GM23338 (cell line): ENCODE data around the gene HSBP1. TPM values are rescaled to one million over a fixed set of nuclear protein-coding genes. Genes with fewer than 3 reads are reported as not detected.

Source experiments
- ATAC-seq: fragments of 200-7000 bp; cut with Tn5 transposase; 3 replicates; pipeline ENCODE4 v1.9.1; 2020
- DNase-seq: peaks from one replicate; pipeline ENCODE4 v3.0.0-alpha.2; 2015; ENCODE audit warnings: low spot score
- H2AFZ ChIP-seq: fragments of 200-600 bp; sonication (generic); 2 replicates; pipeline ENCODE4 v1.8.0; 2016; ENCODE audit warnings: antibody characterized with exemption, mild to moderate bottlenecking, moderate library complexity
- H3F3A ChIP-seq: fragments of 200-600 bp; sonication (generic); replicated peaks from 2 replicates; pipeline ENCODE4 v1.8.0; 2017; ENCODE audit warnings: antibody characterized with exemption, mixed run types, low read depth
- H3K27ac ChIP-seq: fragments of 200-600 bp; sonication (generic); 2 replicates; pipeline ENCODE4 v1.6.1; 2016; ENCODE audit warnings: low read depth
- H3K27me3 ChIP-seq: fragments of 200-600 bp; sonication (generic); 2 replicates; pipeline ENCODE4 v1.8.0; 2016; ENCODE audit warnings: mild to moderate bottlenecking, mixed run types, moderate library complexity; ENCODE audit not compliant: insufficient read depth
- H3K36me3 ChIP-seq: fragments of 200-600 bp; sonication (generic); 2 replicates; pipeline ENCODE4 v1.8.0; 2016; ENCODE audit warnings: mild to moderate bottlenecking; ENCODE audit not compliant: insufficient read depth
- H3K4me1 ChIP-seq: fragments of 200-600 bp; sonication (generic); 2 replicates; pipeline ENCODE4 v1.8.0; 2016; ENCODE audit warnings: mild to moderate bottlenecking, moderate library complexity; ENCODE audit not compliant: insufficient read depth
- H3K4me2 ChIP-seq: fragments of 200-600 bp; sonication (generic); 2 replicates; pipeline ENCODE4 v1.7.1; 2017; ENCODE audit warnings: mixed run types
- H3K4me3 ChIP-seq: fragments of 200-600 bp; sonication (generic); 2 replicates; pipeline ENCODE4 v1.6.1; 2016; ENCODE audit warnings: mixed run types
- H3K79me2 ChIP-seq: fragments of 200-600 bp; sonication (generic); replicated peaks from 2 replicates; pipeline ENCODE4 v1.8.0; 2017; ENCODE audit warnings: mild to moderate bottlenecking; ENCODE audit not compliant: insufficient read depth
- H3K9me2 ChIP-seq: fragments of 200-600 bp; sonication (generic); 2 replicates; pipeline ENCODE4 v1.8.0; 2017; ENCODE audit not compliant: insufficient read depth
- H4K20me1 ChIP-seq: fragments of 200-600 bp; sonication (generic); replicated peaks from 2 replicates; pipeline ENCODE4 v1.8.0; 2017; ENCODE audit warnings: mild to moderate bottlenecking; ENCODE audit not compliant: insufficient read depth
- H3K27ac Mint-ChIP-seq: 2 replicates; pipeline ENCODE4 v1.8.0; 2020; ENCODE audit warnings: inconsistent platforms, mild to moderate bottlenecking, moderate library complexity, mixed read lengths
- H3K27me3 Mint-ChIP-seq: 3 replicates; pipeline ENCODE4 v1.8.0; 2022; ENCODE audit warnings: low read depth, mild to moderate bottlenecking, moderate library complexity, mixed read lengths, inconsistent platforms; ENCODE audit not compliant: insufficient read depth, poor library complexity
- H3K36me3 Mint-ChIP-seq: 3 replicates; pipeline ENCODE4 v1.8.0; 2021; ENCODE audit warnings: low read depth, mild to moderate bottlenecking, inconsistent platforms, moderate library complexity, mixed read lengths
- H3K4me1 Mint-ChIP-seq: 3 replicates; pipeline ENCODE4 v1.8.0; 2020; ENCODE audit warnings: mild to moderate bottlenecking, inconsistent platforms, mixed read lengths
- H3K4me3 Mint-ChIP-seq: 3 replicates; pipeline ENCODE4 v1.8.0; 2021; ENCODE audit warnings: moderate library complexity, mild to moderate bottlenecking, inconsistent platforms, mixed read lengths
- H3K9me3 Mint-ChIP-seq: 3 replicates; pipeline ENCODE4 v1.8.0; 2020; ENCODE audit warnings: moderate library complexity, mild to moderate bottlenecking, inconsistent platforms, mixed read lengths
- CTCF ChIP-seq, 2 experiments: fragments of 200-600 bp in 1 of 2; sonication (generic) in 1 of 2; conservative IDR thresholded peaks; 2 replicates each; pipeline versions ENCODE4 v1.5.1 to v1.6.1; 2016 to 2017; ENCODE audit warnings: antibody characterized with exemption in 2 of 2, low read depth in 2 of 2, mild to moderate bottlenecking in 2 of 2, moderate library complexity in 1 of 2
- ETS1 ChIP-seq: IDR thresholded peaks from 2 replicates; pipeline ENCODE4 v1.6.1; 2016; ENCODE audit warnings: antibody characterized with exemption
- EZH2 ChIP-seq: fragments of 200-600 bp; sonication (generic); IDR thresholded peaks from one replicate; pipeline ENCODE4 v1.8.0; 2017; ENCODE audit warnings: antibody characterized with exemption, mild to moderate bottlenecking, low read depth; ENCODE audit not compliant: unreplicated experiment
- EZH2phosphoT487 ChIP-seq: fragments of 200-600 bp; sonication (generic); IDR thresholded peaks from one replicate; pipeline ENCODE4 v1.8.1; 2018; ENCODE audit warnings: antibody characterized with exemption; ENCODE audit not compliant: unreplicated experiment
- NANOG ChIP-seq: IDR thresholded peaks from 2 replicates; pipeline ENCODE4 v1.6.1; 2016; ENCODE audit warnings: antibody characterized with exemption, borderline replicate concordance
- POLR2AphosphoS5 ChIP-seq: IDR thresholded peaks from 2 replicates; pipeline ENCODE4 v1.6.1; 2016; ENCODE audit warnings: antibody characterized with exemption, low read depth
- STAT1 ChIP-seq: IDR thresholded peaks from one replicate; pipeline ENCODE4 v1.6.1; 2016; ENCODE audit warnings: antibody characterized with exemption; ENCODE audit not compliant: unreplicated experiment
- ZNF114 ChIP-seq: fragments of 250-450 bp; sonication (Bioruptor Pico); IDR thresholded peaks from 2 replicates; pipeline ENCODE4 v1.5.0; 2020; ENCODE audit warnings: mild to moderate bottlenecking, moderate library complexity
- ZNF331 ChIP-seq: fragments of 250-450 bp; sonication (Bioruptor Pico); IDR thresholded peaks from 2 replicates; pipeline ENCODE4 v1.5.0; 2020; ENCODE audit warnings: low read depth, mild to moderate bottlenecking, moderate library complexity
- polyA plus RNA-seq: library from polyadenylated mRNA; unstranded; fragments of >200 nt; fragmentation: Nextera tagmentation; extraction: Ambion mirVana; gene quantifications from 2 replicates; pipeline ENCODE4 v1.2.1, GENCODE V29; 2016
- total RNA-seq: library from RNA; depleted of rRNA; stranded (reverse); fragments of >200 nt; shearing (Covaris generic); gene quantifications from 2 replicates; pipeline ENCODE4 v1.2.3, GENCODE V29; 2014
- TF ChIP-seq, protein P1 (sequence below): fragments of 250-450 bp; sonication (Bioruptor Pico); IDR thresholded peaks from 2 replicates; pipeline ENCODE4 v1.5.0; 2020; ENCODE audit warnings: mild to moderate bottlenecking, moderate library complexity

Gene HSBP1
- total and polyA plus RNA-seq, 2 experiments from 2014 or later: 71.0 to 817 TPM

GRCh38 chr16:83849421-83849820 lies 41.6 kb downstream of the HSBP1 start:
- DNase-seq: no peak
- peak overlapping the region; percentile 28; the same call in 1 of the 2 replicates for H3K4me2 ChIP-seq
- H3F3A ChIP-seq: no peaks in the 10 kb centered on the region
- H3K9me3 Mint-ChIP-seq: no peaks in the 10 kb centered on the region
- no peaks in the 10 kb centered on the region for H3K79me2 ChIP-seq
- ATAC-seq: no peak; the same call in 2 of the 3 replicates
- no peak for TF ChIP-seq EZH2phosphoT487
- TF ChIP-seq NANOG: no peak
- TF ChIP-seq ETS1: no peak
- TF ChIP-seq CTCF (conservative IDR thresholded peaks at IDR 0.05; ENCODE audit: low read depth in 2 of 2): no peak
- TF ChIP-seq STAT1: no peak
- TF ChIP-seq ZNF331 (CRISPR knock-in tag): no peak
- TF ChIP-seq, protein P1, sequence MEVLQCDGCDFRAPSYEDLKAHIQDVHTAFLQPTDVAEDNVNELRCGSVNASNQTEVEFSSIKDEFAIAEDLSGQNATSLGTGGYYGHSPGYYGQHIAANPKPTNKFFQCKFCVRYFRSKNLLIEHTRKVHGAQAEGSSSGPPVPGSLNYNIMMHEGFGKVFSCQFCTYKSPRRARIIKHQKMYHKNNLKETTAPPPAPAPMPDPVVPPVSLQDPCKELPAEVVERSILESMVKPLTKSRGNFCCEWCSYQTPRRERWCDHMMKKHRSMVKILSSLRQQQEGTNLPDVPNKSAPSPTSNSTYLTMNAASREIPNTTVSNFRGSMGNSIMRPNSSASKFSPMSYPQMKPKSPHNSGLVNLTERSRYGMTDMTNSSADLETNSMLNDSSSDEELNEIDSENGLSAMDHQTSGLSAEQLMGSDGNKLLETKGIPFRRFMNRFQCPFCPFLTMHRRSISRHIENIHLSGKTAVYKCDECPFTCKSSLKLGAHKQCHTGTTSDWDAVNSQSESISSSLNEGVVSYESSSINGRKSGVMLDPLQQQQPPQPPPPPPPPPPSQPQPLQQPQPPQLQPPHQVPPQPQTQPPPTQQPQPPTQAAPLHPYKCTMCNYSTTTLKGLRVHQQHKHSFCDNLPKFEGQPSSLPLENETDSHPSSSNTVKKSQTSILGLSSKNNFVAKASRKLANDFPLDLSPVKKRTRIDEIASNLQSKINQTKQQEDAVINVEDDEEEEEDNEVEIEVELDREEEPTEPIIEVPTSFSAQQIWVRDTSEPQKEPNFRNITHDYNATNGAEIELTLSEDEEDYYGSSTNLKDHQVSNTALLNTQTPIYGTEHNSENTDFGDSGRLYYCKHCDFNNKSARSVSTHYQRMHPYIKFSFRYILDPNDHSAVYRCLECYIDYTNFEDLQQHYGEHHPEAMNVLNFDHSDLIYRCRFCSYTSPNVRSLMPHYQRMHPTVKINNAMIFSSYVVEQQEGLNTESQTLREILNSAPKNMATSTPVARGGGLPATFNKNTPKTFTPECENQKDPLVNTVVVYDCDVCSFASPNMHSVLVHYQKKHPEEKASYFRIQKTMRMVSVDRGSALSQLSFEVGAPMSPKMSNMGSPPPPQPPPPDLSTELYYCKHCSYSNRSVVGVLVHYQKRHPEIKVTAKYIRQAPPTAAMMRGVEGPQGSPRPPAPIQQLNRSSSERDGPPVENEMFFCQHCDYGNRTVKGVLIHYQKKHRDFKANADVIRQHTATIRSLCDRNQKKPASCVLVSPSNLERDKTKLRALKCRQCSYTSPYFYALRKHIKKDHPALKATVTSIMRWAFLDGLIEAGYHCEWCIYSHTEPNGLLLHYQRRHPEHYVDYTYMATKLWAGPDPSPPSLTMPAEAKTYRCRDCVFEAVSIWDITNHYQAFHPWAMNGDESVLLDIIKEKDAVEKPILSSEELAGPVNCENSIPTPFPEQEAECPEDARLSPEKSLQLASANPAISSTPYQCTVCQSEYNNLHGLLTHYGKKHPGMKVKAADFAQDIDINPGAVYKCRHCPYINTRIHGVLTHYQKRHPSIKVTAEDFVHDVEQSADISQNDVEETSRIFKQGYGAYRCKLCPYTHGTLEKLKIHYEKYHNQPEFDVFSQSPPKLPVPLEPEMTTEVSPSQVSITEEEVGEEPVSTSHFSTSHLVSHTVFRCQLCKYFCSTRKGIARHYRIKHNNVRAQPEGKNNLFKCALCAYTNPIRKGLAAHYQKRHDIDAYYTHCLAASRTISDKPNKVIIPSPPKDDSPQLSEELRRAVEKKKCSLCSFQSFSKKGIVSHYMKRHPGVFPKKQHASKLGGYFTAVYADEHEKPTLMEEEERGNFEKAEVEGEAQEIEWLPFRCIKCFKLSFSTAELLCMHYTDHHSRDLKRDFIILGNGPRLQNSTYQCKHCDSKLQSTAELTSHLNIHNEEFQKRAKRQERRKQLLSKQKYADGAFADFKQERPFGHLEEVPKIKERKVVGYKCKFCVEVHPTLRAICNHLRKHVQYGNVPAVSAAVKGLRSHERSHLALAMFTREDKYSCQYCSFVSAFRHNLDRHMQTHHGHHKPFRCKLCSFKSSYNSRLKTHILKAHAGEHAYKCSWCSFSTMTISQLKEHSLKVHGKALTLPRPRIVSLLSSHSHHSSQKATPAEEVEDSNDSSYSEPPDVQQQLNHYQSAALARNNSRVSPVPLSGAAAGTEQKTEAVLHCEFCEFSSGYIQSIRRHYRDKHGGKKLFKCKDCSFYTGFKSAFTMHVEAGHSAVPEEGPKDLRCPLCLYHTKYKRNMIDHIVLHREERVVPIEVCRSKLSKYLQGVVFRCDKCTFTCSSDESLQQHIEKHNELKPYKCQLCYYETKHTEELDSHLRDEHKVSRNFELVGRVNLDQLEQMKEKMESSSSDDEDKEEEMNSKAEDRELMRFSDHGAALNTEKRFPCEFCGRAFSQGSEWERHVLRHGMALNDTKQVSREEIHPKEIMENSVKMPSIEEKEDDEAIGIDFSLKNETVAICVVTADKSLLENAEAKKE: no peak
- no peak for TF ChIP-seq POLR2AphosphoS5
- no peak for TF ChIP-seq ZNF114 (CRISPR knock-in tag)
- no peak for TF ChIP-seq EZH2
- no peaks in the 10 kb centered on the region for H3K36me3 Mint-ChIP-seq
- no peaks in the 10 kb centered on the region for H3K36me3 ChIP-seq
- no peaks in the 10 kb centered on the region for H3K27me3 ChIP-seq
- H3K27ac Mint-ChIP-seq: 0 out of 2 replicates have a peak overlapping the region, but pooled peaks have one; percentile 24
- peak overlapping the region; percentile 76; the same call in 1 of the 2 replicates for H2AFZ ChIP-seq
- H3K4me1 Mint-ChIP-seq: peaks cover 41% of the 10 kb centered on the region
- peaks cover 34% of the 10 kb centered on the region for H3K4me1 ChIP-seq
- H3K4me3 ChIP-seq: no peak overlapping the region
- H3K9me2 ChIP-seq: 0 out of 2 replicates have a peak, but pooled peaks cover 2% of the 10 kb centered on the region
- no peaks in the 10 kb centered on the region for H4K20me1 ChIP-seq
- H3K27me3 Mint-ChIP-seq: peaks cover 5% of the 10 kb centered on the region
- no peak overlapping the region for H3K4me3 Mint-ChIP-seq
- no peak overlapping the region for H3K27ac ChIP-seq
